ENCODE measurements around the gene PLEKHA6.
A peak's percentile ranks its signal among the peaks of the same experiment; 100 is the strongest.
"Not testable (repeated sequence)": the region's sequence is repeated elsewhere in the genome, so short reads cannot be mapped to it uniquely, and the experiment has no call there.

PLEKHA6 gene

DNA sequence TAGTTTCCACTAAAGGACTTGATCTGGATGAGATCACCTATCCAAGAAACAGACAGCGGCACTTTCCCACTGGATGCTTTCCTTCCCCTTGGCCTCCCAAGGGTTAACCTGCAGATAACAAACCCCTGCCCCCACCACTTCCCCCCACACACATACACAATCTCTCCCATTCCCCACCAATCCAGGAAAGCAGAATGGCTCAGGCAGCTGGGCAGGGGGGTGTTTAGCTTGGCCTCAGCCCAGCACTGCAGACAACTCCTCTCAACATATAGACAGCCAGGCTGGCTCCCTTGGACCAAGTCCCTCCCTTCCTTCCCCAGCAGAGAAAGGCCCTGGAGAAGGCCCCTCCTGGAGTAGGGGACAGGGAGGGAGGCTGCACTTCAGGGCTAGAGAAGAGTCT lies 24.6 kb downstream of the PLEKHA6 start:
- DNase-seq = no peak

DNA sequence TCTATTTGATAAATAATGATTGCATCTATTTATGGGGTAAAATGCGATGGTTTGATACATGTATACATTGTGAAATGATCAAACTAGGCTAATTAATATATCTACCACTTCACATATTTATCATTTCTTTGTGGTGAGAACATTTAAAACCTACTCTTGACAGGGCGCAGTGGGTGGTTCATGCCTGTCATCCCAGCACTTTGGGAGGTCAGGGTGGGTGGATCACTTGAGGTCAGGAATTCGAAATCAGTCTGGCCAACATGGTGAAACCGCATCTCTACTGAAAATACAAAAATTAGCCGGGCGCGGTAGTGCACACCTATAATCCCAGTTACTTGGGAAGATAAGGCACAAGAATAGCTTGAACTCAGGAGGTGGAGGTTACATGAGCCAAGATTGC lies 25.3 kb downstream of the PLEKHA6 start:
- DNase-seq = no peak

DNA sequence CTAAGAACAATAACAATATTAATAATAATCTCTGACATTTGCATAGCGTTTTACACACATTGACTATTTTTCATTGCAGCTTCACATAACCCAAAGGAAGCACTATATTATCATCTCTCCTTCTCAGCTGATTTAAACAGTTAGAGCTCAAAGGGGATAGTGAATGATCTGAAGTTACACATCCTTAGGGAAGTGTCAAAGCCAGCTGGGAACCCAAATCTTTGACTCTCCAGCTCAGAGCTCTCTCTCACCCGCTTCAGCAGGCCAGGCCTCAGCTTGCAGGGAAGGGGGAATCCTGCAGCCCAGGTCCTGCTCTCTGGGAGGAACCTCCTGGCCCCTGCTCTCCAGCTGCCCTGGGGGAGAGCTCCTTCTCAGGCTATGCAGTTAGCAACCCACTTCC lies 26.3 kb downstream of the PLEKHA6 start:
- no peak for DNase-seq

GRCh38 chr1:204331847-204332487 lies 27.8 kb downstream of the PLEKHA6 start:
- no peak for DNase-seq

GRCh38 chr1:204331275-204331674 lies 28.5 kb downstream of the PLEKHA6 start:
- no peak for DNase-seq

GRCh38 chr1:204327870-204328269 lies 31.9 kb downstream of the PLEKHA6 start:
- DNase-seq = not testable (repeated sequence)

DNA sequence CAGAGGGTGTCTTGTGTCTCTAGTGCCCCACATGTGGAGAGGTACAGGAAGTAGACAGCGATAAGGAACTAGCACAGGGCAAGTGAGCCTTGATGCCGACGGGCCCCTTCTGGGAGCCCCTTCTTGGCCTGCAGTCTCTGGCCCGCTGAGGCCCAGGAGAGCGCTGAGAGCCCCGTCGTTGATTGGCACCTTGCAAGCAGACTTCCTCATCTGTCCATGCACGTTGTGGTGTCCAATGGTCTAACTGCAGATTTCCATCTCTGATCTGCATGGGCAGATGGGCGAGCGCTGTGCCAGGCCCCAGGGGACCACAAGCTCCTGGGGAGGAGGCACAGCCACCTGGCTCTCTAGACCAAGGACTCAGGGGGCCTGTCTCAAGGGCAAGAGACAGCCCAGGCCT lies 32.4 kb downstream of the PLEKHA6 start:
- DNase-seq = no peak

DNA sequence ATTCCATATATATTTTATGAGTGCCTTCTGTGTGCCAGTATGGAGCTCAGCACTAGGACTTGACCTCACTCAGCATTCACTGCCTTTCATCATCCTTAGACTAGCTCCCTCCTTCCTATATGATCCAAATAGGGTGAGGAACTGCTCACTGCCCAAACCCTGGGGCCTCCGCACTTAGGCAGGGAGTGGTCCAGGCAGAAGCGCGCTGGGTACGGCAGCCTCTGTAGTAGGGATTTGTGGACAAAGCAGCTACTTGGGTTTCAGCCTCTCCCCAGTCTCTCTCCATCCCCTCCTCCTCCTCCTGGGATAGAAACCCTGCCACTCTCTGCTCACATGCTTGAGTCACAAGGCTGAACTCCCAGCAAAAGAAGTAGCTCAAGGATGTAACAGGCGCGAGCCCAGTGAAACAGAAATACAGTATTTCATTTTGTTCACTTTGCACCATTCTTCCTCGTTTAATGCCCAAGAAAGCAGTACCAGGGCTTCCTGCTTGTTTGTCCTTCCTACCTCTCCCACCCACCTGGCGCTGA lies 32.9 kb downstream of the PLEKHA6 start:
- no peak for DNase-seq

- no peak for DNase-seq
These were observed 33.8 kb downstream of the PLEKHA6 start for GRCh38 chr1:204325944-204326343.

DNA sequence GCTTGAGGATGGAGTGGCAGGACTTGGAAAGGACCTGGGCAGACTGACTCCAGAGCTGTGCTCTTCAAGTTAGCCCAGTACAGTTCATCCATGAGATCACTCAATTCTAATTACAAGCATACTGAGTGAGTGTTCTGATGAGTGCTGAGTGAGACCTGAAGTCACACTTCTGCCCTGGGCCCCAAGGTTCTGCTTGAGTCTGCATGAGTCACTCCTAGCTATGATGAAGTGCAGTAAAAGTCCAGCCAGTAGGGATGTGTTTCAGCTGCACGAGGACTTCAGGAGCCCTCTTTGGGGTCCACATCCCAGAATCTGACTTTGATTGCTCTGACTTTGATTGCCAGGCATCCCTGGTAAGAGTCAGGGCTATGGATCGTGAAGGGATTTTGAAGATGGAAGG lies 35.8 kb downstream of the PLEKHA6 start:
- DNase-seq = peak; percentile 88

DNA sequence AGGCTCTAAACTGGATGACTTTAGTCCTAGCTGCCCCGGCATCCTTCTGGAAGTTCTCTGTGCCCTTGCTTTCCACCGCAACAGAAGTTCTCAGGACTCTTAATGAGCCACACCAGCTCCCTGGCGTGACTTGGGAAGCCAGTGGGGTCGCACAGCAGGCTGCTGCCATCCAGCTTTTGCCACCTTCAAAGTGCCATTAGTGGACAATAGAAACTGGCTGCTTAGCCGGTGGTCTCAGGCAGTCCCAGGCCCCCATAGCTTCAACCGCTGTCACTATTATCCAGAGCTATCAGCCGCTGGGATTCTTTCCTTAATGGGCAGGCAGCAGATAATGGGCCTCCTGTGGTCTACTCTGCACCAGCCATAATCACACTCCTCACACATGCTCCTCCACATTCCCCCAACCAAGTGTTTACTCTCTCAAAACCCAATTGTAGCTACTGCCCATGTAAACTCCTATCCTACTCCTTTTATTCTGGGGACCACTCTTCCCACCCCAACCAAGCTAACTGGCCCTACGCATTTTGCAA lies 37.3 kb downstream of the PLEKHA6 start:
- DNase-seq = no peak

DNA sequence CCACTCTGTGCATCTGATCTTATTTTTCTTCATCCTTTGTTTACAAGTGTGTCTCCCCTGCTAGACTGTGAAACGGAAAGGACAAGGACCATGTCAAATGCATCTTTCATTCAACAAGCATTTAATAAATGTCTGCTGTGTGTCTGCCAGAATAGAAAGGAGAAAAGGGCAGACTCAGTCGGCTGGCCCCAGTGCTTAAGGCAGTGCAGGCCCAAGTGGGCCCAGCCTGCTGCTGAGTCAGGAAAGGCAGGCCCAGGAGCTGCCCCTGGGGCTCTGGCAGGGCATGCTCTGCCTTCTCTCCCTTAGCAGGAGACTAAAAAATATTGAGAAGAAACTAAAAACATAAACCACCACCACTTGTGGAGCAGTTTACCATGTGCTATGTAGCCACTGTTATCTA lies 38.1 kb downstream of the PLEKHA6 start:
- DNase-seq = no peak

- DNase-seq = no peak
These were observed 38.7 kb downstream of the PLEKHA6 start for GRCh38 chr1:204321051-204321450.

DNA sequence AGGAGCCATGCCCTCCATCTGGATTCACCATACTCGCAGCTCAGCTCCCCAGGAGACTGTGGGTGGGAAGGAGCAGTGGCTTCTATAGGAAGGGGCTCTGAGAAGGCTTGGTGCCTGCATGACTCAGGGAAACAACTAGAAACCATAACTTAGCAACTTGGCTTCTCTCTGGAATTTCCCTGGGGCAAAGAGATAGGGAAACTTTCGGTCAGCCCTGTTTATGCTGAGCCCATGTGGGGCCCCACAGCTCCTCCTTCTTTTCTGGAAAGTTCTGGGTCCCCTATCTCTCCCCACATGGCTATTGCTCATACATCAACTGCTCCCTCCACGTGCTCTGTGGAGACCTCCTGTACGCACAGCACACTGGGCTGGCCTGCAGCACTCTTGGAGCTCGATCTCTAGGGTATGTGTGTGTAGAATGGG lies 39.3 kb downstream of the PLEKHA6 start:
- no peak for DNase-seq

DNA sequence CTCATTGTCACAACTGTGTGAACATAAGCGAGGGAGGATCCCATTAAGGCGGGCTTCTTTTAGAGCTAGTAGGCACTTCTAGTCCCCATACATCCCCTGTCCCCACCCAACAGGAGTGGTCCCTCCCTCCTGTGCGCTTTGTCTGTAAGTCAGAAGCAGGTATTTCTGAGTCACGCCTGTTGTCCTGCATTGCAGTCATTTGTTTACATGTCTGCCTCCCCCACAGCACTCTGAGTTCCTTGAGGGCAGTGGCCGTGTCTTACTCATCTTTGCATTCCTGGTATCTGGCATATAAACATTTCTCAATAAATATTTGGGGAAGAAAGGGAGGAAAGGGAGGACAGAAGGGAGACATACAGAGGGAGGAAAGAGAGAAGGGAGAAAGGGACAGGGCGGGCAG lies 40.3 kb downstream of the PLEKHA6 start:
- DNase-seq = no peak

GRCh38 chr1:204319027-204319426 lies 40.7 kb downstream of the PLEKHA6 start:
- DNase-seq = no peak

DNA sequence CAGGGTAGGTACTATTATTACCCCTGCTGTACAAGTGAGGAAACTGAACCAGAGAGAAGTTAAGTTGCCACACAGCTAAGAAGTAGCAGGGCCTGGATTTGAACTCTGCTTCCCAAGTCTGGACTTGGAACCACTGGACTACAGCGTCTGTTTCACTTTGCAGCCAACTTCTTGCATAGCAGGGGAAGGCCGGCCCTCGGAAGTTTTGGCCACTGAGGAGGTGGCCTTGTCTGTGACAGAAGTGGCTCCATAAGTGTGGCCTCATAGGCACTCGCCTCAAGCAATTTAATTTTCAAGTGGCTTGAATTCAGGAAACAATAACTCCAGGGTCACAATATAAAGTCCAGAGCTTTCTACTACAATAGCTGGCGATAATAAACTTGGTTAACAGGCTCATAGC lies 41.4 kb downstream of the PLEKHA6 start:
- no peak for DNase-seq

- DNase-seq = no peak
These were observed 42.6 kb downstream of the PLEKHA6 start for GRCh38 chr1:204317170-204317569.

DNA sequence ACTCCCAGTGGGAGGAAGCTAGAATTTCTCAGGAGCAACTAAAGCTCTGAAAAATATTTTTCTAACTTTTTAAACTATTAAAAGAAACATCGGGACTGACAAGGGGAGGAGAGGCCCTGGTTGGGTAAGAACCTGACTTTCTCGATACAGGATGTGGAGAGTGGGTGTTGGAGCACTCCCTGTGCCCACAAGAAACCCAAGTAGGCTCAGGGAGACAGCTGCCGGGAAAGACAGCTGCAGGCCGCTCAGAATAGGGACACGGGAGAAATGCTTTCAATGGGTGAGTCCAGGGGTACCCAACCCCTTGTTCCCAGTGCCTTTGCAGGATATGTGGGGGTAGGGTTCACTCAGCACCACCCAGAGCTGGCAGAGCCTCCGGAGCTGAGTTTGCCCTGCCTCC lies 43.6 kb downstream of the PLEKHA6 start:
- DNase-seq = no peak

- no peak for DNase-seq
These were observed 44.7 kb downstream of the PLEKHA6 start for GRCh38 chr1:204314893-204315658.

DNA sequence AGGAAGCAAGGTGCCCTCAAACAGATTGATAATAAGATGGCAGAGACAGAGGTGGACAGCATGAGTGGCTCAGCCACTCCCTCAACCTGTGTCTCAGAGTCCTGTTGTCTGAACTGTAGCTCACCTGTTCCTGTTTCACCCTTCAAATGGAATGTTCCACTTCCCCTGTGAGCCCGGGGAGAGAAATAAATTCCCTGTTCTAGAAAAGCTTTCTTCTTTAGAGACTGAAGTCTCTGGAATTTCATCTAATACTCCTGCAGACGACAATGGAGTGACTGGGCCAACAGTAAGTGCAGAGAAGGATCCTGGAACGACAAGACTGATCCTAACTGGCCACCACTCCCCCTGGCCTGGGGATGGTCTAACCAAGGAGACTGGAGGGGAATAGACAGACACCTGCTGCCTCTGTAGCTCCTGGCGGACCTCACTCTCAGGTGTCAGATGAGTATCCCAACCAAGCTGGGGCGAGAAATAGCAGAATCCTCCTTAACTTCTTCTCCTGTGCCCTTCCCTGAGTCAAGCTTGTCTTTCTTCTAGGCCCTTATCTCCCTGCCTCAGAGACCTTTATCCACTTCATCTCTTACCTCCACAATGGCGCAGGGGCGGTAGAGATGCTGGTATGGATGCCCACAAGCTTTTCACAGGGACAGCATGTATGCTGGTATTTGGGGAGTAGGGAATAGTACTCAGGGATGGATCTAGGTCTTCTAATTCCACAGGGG lies 45.4 kb downstream of the PLEKHA6 start:
- DNase-seq = no peak

DNA sequence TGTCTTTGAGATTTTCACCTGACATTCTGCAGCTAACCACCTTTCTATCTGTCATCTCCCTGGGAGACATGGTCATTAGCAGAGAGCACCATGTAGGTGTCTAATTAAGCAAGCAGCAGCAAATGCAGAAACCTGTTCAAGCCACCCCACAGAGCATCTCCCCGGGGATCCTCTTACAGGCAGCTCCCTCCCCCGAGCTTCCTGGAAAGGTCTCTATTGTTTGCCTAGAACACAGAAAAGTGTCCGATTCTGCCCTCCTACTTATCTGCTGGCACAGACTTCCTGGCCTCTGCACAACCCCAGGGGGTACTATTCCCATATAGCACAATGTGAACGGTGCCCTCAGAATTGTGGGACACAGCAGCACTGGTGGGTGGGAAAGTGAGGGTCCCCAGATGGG lies 46.1 kb downstream of the PLEKHA6 start:
- no peak for DNase-seq

- not testable (repeated sequence) for DNase-seq
These were observed 48.8 kb downstream of the PLEKHA6 start for GRCh38 chr1:204310970-204311369.
